ENCODE data around the gene PDGFRB.

The PDGFRB gene

DNA sequence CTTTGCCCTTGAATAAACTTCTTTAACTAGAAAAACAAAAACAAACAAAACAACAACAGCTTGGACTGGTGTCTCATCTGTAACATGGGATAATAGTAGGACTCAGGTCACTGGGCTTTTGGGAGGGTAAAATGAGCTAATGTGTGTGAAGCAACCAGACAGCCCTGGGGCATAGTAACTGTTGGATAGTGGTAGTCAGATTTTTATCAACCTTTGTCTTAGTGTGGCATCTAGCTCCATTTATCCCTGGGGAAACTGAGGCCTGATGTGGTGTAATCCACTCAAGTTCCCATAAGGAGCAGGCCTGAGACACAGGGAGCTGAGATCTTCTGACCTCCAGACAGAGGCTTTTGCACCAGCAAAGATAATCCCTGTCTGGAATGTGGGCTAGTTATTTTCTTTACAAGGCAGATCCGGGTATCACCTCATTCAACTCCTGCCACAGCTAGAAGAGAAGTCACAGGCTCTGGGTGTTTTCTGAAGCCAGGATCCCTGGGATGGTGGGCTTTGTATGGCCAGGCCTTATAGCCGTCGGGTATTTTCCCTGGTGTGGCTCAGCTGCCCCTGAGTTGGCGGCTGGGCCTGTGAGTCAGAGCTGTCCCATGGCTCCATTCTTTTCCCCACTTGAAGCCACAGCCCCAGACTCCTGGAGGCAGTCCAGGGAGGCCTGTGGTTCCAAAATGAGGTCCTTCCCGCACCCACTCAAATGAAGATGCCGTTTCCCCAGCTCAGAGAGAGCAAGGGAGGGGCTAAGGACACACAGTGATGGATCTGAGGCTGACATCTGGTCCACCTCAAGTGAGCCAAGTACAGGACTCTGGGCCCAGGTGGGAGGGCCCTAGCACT is 43.2 kb downstream of the PDGFRB start:
- in situ Hi-C loops (cut with HindIII; ENCODE audit: low pct_ligation_motif_present, low sequenced_read_pairs): no loop called here
- no peak overlapping the region for H3K4me3 ChIP-seq (ENCODE audit: low read depth, low read length)
- TF ChIP-seq, protein P1, sequence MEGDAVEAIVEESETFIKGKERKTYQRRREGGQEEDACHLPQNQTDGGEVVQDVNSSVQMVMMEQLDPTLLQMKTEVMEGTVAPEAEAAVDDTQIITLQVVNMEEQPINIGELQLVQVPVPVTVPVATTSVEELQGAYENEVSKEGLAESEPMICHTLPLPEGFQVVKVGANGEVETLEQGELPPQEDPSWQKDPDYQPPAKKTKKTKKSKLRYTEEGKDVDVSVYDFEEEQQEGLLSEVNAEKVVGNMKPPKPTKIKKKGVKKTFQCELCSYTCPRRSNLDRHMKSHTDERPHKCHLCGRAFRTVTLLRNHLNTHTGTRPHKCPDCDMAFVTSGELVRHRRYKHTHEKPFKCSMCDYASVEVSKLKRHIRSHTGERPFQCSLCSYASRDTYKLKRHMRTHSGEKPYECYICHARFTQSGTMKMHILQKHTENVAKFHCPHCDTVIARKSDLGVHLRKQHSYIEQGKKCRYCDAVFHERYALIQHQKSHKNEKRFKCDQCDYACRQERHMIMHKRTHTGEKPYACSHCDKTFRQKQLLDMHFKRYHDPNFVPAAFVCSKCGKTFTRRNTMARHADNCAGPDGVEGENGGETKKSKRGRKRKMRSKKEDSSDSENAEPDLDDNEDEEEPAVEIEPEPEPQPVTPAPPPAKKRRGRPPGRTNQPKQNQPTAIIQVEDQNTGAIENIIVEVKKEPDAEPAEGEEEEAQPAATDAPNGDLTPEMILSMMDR (IDR thresholded peaks at IDR 0.05; ENCODE audit: low read depth, low read length, missing control alignments): no peak
- H3K36me3 ChIP-seq (replicated peaks): peaks cover 34% of the 10 kb centered on the region
- H3K27me3 ChIP-seq (replicated peaks): no peaks in the 10 kb centered on the region
- peak overlapping the region; percentile 65 for H3K27ac ChIP-seq
- DNase-seq: peak; percentile 83

DNA sequence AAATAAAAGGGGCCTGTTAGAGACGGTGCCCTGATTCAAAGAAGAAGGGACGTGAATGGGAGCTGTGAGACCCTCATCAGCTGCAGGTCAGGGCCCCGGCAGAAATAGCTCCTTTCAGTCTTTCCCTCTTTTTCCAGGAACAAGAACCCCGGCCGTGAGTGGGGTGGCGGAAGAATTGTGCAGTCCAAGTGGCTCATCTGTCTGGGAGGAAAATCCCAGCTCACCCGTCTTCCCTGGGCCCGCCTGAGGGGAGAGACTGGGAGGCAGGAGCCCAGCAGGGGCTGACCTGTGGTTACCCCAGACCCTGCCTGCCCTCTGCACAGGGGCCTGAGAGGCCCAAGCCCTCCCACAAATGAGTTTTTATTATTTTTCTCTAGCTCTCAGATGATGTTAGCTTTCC is 44.5 kb downstream of the PDGFRB start:
- H3K36me3 ChIP-seq (replicated peaks): peaks cover 22% of the 10 kb centered on the region
- H3K4me3 ChIP-seq (ENCODE audit: low read depth, low read length): no peak overlapping the region
- no peaks in the 10 kb centered on the region for H3K27me3 ChIP-seq (replicated peaks)
- DNase-seq: no peak
- no peak overlapping the region for H3K27ac ChIP-seq
- TF ChIP-seq, protein P1 (IDR thresholded peaks at IDR 0.05; ENCODE audit: low read depth, low read length, missing control alignments): no peak
- in situ Hi-C loops (cut with HindIII; ENCODE audit: low pct_ligation_motif_present, low sequenced_read_pairs): no loop called here

DNA sequence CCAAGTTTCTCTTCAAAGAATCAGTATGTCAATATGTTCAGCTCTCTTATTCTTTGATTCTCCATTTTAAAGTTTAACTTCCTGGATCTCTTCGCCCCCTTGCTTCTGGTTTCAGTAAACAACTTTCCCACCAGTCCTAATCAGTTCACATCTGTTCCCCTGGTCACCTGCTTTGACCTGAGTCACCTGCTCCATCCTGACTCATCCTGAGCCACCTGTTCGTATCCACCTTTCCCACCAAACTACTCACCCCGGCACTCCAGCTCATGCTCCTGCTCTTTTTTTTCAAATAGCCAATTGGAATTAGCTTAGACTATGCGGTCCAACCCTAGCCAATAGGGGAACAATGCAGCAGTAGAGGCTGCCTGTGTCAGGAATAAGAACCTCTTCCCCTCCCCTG is 45.7 kb downstream of the PDGFRB start:
- in situ Hi-C loops (cut with HindIII; ENCODE audit: low pct_ligation_motif_present, low sequenced_read_pairs): no loop called here
- H3K27me3 ChIP-seq (replicated peaks): no peaks in the 10 kb centered on the region
- H3K27ac ChIP-seq: no peak overlapping the region
- TF ChIP-seq, protein P1 (IDR thresholded peaks at IDR 0.05; ENCODE audit: low read depth, low read length, missing control alignments): no peak
- H3K36me3 ChIP-seq (replicated peaks): peaks cover 10% of the 10 kb centered on the region
- no peak for DNase-seq
- H3K4me3 ChIP-seq (ENCODE audit: low read depth, low read length): no peak overlapping the region

DNA sequence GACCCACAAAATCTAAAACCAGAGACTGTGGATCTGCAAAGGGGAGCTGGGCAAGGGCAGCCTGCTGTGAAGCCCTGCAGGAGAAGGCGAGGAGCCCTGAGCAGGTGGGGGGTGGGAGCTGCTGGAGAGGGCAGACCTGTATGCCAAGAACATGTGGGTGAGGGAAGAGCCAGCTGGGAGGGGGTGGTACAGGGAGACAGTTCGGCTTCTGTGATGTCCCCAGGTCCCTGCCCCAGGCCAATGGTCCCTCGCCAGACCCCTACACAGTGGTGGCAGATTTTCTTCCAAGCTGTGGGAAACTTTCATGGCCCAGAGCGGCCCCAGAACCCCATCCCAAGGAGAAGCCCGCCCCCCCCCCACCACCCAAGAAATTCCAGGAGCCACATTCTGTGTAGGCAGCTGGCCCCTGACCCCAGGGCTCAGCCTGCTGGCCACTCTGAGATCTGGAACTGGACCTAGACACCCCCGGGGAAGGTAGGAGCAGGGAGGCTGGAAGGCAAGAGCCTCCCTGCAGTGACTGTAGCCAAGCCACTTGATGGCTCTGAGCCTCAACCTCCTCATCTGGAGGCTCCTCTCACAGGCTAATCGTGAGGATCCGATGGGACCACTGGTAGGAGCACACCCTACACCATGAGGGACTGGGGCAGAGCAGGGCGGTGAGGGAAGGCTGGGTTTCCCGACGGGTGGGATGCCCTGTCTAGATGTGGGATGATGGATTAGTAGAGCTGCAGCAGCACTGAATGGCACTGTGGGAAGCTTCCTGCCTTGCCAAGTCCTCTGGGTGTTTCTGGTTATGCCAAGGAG is 46.7 kb downstream of the PDGFRB start:
- Histone ChIP-seq H3K4me3 (ENCODE audit: low read depth, low read length) (no peak overlapping the region), H3K27me3 (replicated peaks) (no peaks in the 10 kb centered on the region), H3K27ac (no peak overlapping the region), H3K36me3 (replicated peaks) (peaks cover under 1% of the 10 kb centered on the region)
- in situ Hi-C loops (cut with HindIII; ENCODE audit: low pct_ligation_motif_present, low sequenced_read_pairs): no loop called here
- DNase-seq: no peak
- TF ChIP-seq, protein P1 (IDR thresholded peaks at IDR 0.05; ENCODE audit: low read depth, low read length, missing control alignments): no peak

DNA sequence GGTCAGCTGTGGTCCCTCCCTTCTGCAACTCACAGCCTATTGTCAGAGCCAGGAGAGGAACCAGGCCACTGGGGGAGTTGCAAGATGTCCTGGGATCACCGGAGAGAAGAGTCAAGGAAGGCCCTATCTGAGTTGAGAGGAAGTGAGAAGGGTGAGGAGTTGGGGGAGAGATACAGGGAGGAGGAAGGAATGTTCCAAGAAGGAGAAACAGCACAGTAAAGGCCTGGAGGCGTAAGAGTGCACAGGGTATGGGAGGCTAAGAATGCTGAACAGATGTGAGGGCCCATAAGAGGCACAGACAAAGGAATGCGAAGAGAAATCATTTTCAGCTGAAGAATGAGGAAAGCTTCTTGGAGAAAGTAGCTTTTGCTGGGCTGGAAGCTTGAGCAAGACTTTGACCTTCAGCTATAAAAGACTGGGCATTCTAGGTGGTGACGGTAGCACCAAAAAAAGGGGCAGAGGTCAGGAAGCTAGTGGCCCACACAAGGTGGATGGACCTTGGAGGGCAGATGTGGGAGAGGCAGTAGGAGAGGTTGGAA is 47.7 kb downstream of the PDGFRB start:
- no peak for DNase-seq
- H3K4me3 ChIP-seq (ENCODE audit: low read depth, low read length): no peak overlapping the region
- TF ChIP-seq, protein P1 (IDR thresholded peaks at IDR 0.05; ENCODE audit: low read depth, low read length, missing control alignments): no peak
- H3K27me3 ChIP-seq (replicated peaks): no peaks in the 10 kb centered on the region
- no peak overlapping the region for H3K27ac ChIP-seq
- H3K36me3 ChIP-seq (replicated peaks): no peaks in the 10 kb centered on the region
- in situ Hi-C loops (cut with HindIII; ENCODE audit: low pct_ligation_motif_present, low sequenced_read_pairs): no loop called here

All from brain microvascular endothelial cell (primary cell).